Testis (tissue), 2 donors: ENCODE data around the gene JADE3.

Experiments used
- POLR2A ChIP-seq: fragments of 450-650 bp; IDR thresholded peaks from one replicate; pipeline ENCODE4 v1.6.1; 2017; ENCODE audit warnings: antibody characterized with exemption, mild to moderate bottlenecking, moderate library complexity
- TF ChIP-seq, protein P1 (sequence below), 3 experiments: fragments of 450-650 bp in 2 of 3; fragments of 200-600 bp in 1 of 3; sonication (generic) in 1 of 3; IDR thresholded peaks; one replicate each; pipeline ENCODE4 v1.5.1; 2016 to 2019; ENCODE audit warnings: antibody characterized with exemption in 3 of 3, mild to moderate bottlenecking in 2 of 3, moderate library complexity in 1 of 3

DNA sequence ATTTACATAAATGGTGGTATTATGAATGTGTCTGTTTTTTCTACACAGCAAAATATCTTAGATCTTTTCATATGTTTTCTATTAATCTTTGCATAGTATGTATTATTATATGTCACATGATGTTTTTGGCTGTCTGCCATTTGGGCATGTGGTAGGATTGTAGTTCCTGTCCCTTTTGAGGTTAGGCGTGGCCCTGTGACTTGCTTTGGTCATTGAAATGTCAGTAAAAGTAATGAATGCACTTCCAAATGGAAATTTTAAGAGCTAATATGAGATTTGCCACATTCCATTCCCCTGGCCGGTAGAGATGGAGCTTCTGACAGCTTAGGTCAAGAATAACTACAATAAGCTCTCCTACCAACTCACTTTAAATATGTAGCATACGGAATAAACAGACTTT is 45.1 kb downstream of the JADE3 start:
- TF ChIP-seq, protein P1, sequence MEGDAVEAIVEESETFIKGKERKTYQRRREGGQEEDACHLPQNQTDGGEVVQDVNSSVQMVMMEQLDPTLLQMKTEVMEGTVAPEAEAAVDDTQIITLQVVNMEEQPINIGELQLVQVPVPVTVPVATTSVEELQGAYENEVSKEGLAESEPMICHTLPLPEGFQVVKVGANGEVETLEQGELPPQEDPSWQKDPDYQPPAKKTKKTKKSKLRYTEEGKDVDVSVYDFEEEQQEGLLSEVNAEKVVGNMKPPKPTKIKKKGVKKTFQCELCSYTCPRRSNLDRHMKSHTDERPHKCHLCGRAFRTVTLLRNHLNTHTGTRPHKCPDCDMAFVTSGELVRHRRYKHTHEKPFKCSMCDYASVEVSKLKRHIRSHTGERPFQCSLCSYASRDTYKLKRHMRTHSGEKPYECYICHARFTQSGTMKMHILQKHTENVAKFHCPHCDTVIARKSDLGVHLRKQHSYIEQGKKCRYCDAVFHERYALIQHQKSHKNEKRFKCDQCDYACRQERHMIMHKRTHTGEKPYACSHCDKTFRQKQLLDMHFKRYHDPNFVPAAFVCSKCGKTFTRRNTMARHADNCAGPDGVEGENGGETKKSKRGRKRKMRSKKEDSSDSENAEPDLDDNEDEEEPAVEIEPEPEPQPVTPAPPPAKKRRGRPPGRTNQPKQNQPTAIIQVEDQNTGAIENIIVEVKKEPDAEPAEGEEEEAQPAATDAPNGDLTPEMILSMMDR (IDR thresholded peaks at IDR 0.05): no peak
- no peak for TF ChIP-seq POLR2A
